ENCODE data around the gene NHSL1.

- TF ChIP-seq POLR2A (IDR thresholded peaks at IDR 0.05) = no peak
- TF ChIP-seq, protein P1, sequence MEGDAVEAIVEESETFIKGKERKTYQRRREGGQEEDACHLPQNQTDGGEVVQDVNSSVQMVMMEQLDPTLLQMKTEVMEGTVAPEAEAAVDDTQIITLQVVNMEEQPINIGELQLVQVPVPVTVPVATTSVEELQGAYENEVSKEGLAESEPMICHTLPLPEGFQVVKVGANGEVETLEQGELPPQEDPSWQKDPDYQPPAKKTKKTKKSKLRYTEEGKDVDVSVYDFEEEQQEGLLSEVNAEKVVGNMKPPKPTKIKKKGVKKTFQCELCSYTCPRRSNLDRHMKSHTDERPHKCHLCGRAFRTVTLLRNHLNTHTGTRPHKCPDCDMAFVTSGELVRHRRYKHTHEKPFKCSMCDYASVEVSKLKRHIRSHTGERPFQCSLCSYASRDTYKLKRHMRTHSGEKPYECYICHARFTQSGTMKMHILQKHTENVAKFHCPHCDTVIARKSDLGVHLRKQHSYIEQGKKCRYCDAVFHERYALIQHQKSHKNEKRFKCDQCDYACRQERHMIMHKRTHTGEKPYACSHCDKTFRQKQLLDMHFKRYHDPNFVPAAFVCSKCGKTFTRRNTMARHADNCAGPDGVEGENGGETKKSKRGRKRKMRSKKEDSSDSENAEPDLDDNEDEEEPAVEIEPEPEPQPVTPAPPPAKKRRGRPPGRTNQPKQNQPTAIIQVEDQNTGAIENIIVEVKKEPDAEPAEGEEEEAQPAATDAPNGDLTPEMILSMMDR (IDR thresholded peaks at IDR 0.05) = no peak
- TF ChIP-seq POLR2AphosphoS5 (IDR thresholded peaks at IDR 0.05) = no peak
These were observed 68.7 kb downstream of the NHSL1 start for GRCh38 chr6:138430361-138431145.

All from prostate gland (tissue), 2 donors.